Activated CD8-positive, alpha-beta T cell treated with anti-CD3 and anti-CD28 coated beads for 36 hours (primary cell): ENCODE data around the gene ANKRD36. TPM values are rescaled to one million over a fixed set of nuclear protein-coding genes. Genes with fewer than 3 reads are reported as not detected.
"Not testable (repeated sequence)": the region's sequence is repeated elsewhere in the genome, so short reads cannot be mapped to it uniquely, and the experiment has no call there.

ENCODE experiments used
- ATAC-seq: fragments of 200-7000 bp; cut with Tn5 transposase; one replicate; pipeline ENCODE4 v1.10.0; 2021; ENCODE audit warnings: mild to moderate bottlenecking, moderate library complexity
- CTCF ChIA-PET: fragments of 350-600 bp; sonication (Branson Sonifier 250); formaldehyde crosslinking; loops from one replicate; lab custom pipeline; 2021; ENCODE audit warnings: antibody characterized with exemption; lab: Charles Lee
- POLR2A ChIA-PET: fragments of 350-600 bp; sonication (Branson Sonifier 250); formaldehyde crosslinking; loops from one replicate; lab custom pipeline; 2021; ENCODE audit warnings: antibody characterized with exemption; lab: Charles Lee
- DNase-seq: peaks from one replicate; pipeline ENCODE4 v3.0.0-alpha.2; 2020
- H3K27ac Mint-ChIP-seq: one replicate; pipeline ENCODE4 v1.8.0; 2021; ENCODE audit warnings: mild to moderate bottlenecking, mixed read lengths
- H3K27me3 Mint-ChIP-seq: one replicate; pipeline ENCODE4 v1.8.0; 2021; ENCODE audit warnings: mixed read lengths
- H3K36me3 Mint-ChIP-seq: one replicate; pipeline ENCODE4 v1.8.0; 2021; ENCODE audit warnings: low read depth, mixed read lengths
- H3K4me1 Mint-ChIP-seq: one replicate; pipeline ENCODE4 v1.8.0; 2021; ENCODE audit warnings: low read depth, mixed read lengths
- H3K4me3 Mint-ChIP-seq: one replicate; pipeline ENCODE4 v1.8.0; 2021; ENCODE audit warnings: mild to moderate bottlenecking, moderate library complexity, mixed read lengths
- H3K9me3 Mint-ChIP-seq: one replicate; pipeline ENCODE4 v1.8.0; 2021; ENCODE audit warnings: mixed read lengths
- intact Hi-C: fragments of 100-400 bp; cut with micrococcal nuclease; formaldehyde crosslinking; loops from one replicate; pipeline ENCODE4 v1.10.0; 2022
- total RNA-seq, 2 experiments: library from RNA; stranded (reverse); gene quantifications; one replicate each; pipeline ENCODE4 v1.2.3, GENCODE V29; 2021
- TF ChIP-seq, protein P1 (sequence below): fragments of 200-600 bp; IDR thresholded peaks from one replicate; pipeline ENCODE4 v1.8.0; 2022; ENCODE audit warnings: antibody characterized with exemption, mild to moderate bottlenecking

Gene ANKRD36
- total RNA-seq, 2 experiments from 2014 or later = 27.0 to 27.3 TPM

DNA sequence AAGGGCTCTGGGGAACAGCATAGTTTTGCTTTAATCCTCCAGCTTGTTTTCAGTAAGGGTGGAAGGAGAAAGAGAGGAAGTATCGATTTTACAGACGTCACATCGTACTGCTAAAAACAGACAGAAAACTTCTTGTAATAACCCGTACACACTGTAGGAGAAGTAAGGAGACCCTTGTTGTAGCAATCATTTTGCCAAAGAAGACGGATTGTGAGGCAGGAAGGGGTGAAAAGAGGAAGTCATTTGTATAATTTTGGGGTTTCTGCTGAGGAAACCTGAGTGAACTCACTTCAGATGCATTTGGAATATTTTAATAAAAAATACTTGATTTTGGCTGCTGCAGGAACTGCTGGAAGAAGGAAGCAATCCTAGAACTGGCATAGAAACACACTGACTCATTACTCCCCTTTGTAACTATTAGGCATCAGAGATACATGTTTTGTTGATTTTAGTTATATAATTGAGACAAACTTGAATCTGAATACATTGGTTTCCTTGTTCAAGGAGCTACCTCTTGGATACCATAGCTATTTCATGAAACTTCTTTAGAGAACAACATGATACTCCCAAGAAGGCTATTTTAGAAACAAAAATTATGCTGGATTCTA lies 89.8 kb downstream of the ANKRD36 start:
- DNase-seq, H3K4me3 Mint-ChIP-seq, H3K36me3 Mint-ChIP-seq, CTCF ChIA-PET, H3K27ac Mint-ChIP-seq, H3K9me3 Mint-ChIP-seq, intact Hi-C loops, H3K4me1 Mint-ChIP-seq, ATAC-seq, POLR2A ChIA-PET, H3K27me3 Mint-ChIP-seq: not testable (repeated sequence)

DNA sequence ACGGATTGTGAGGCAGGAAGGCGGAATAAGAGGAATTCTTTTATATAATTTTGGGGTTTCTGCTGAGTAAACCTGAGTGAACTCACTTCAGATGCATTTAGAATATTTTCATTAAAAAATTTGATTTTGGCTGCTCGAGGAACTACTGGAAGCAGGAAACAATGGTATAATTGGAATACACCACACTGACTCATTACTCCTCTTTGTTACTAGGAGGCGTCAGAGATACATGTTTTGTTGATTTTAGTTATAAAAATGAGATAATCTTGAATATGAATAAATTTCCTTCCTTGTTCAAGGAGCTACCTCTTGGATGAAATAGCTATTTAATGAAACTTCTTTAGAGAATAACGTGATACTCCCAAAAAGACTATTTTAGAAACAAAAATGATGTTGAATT lies 97.4 kb downstream of the ANKRD36 start:
- no peak overlapping the region for H3K27ac Mint-ChIP-seq
- H3K36me3 Mint-ChIP-seq = peaks cover 24% of the 10 kb centered on the region
- H3K9me3 Mint-ChIP-seq = no peaks in the 10 kb centered on the region
- intact Hi-C loops = no loop called here
- H3K4me3 Mint-ChIP-seq = no peak overlapping the region
- CTCF ChIA-PET = no interaction called here
- POLR2A ChIA-PET = interaction anchor here (0.7 kb wide), 1 partner anchor 868 kb away, joined by 3 read pairs; no protein-coding TSS in a partner anchor
- H3K4me1 Mint-ChIP-seq = no peaks in the 10 kb centered on the region
- TF ChIP-seq, protein P1, sequence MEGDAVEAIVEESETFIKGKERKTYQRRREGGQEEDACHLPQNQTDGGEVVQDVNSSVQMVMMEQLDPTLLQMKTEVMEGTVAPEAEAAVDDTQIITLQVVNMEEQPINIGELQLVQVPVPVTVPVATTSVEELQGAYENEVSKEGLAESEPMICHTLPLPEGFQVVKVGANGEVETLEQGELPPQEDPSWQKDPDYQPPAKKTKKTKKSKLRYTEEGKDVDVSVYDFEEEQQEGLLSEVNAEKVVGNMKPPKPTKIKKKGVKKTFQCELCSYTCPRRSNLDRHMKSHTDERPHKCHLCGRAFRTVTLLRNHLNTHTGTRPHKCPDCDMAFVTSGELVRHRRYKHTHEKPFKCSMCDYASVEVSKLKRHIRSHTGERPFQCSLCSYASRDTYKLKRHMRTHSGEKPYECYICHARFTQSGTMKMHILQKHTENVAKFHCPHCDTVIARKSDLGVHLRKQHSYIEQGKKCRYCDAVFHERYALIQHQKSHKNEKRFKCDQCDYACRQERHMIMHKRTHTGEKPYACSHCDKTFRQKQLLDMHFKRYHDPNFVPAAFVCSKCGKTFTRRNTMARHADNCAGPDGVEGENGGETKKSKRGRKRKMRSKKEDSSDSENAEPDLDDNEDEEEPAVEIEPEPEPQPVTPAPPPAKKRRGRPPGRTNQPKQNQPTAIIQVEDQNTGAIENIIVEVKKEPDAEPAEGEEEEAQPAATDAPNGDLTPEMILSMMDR = no peak
- H3K27me3 Mint-ChIP-seq = no peaks in the 10 kb centered on the region
- no peak for DNase-seq
- ATAC-seq = no peak

DNA sequence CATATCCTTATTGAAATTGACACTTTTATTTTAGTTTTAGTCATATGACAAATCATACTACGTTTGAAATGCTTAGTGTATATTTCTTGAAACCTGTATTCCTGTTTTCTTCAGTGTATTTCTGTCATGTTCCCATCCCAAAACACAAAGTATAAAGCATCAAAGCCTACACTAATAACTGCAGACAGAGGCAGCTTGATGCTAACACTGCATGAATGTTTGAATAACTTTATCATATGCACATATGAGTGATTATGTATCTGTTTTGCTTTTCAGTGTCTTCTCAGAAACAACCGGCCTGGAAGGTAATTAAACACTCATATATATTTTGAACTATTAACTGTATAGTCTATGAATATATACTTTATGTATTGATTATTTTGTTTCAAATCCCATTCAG lies 102.1 kb downstream of the ANKRD36 start:
- H3K36me3 Mint-ChIP-seq = peaks cover 25% of the 10 kb centered on the region
- H3K4me3 Mint-ChIP-seq, intact Hi-C loops, POLR2A ChIA-PET, CTCF ChIA-PET, ATAC-seq, DNase-seq, H3K9me3 Mint-ChIP-seq, H3K27ac Mint-ChIP-seq, H3K4me1 Mint-ChIP-seq, H3K27me3 Mint-ChIP-seq: not testable (repeated sequence)

DNA sequence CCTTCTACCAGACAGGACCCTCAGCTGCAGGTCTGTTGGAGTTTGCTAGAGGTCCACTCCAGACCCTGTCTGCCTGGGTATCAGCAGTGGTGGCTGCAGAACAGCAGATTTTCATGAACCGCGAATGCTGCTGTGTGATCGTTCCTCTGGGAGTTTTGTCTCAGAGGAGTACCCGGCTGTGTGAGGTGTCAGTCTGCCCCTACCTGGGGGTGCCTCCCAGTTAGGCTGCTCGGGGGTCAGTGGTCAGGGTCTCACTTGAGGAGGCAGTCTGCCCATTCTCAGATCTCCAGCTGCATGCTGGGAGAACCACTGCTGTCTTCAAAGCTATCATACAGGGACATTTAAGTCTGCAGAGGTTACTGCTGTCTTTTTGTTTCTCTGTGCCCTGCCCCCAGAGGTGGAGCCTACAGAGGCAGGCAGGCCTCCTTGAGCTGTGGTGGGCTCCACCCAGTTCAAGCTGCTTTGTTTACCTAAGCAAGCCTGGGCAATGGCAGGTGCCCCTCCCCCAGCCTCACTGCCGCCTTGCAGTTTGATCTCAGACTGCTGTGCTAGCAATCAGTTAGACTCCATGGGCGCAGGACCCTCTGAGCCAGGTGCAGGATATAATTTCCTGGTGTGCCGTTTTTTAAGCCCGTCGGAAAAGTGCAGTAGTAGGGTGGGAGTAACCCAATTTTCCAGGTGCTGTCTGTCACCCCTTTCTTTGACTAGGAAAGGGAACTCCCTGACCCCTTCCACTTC lies 118.1 kb downstream of the ANKRD36 start:
- DNase-seq, H3K4me3 Mint-ChIP-seq, H3K9me3 Mint-ChIP-seq, intact Hi-C loops, H3K4me1 Mint-ChIP-seq, CTCF ChIA-PET, ATAC-seq, H3K27me3 Mint-ChIP-seq, POLR2A ChIA-PET, H3K27ac Mint-ChIP-seq: not testable (repeated sequence)
- peaks cover 36% of the 10 kb centered on the region for H3K36me3 Mint-ChIP-seq

DNA sequence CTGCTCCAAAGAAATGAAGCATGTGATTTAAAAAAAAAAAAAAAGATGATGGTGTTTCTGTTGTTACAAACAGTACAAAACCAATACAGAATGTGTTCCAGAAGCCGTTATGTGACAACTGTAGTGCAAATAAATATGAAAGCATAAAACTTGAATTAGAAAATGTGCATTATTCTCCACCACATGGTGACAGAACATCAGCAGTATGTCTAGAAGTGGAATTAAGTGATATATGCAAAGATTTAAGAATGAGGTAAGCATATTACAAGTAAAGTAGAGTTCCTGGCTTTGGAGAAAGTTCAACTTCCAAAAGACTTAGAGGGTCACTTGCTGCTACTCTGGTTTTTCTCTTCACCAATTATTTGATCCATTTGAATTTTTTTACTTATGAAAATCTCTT lies 120.0 kb downstream of the ANKRD36 start:
- H3K4me3 Mint-ChIP-seq, POLR2A ChIA-PET, H3K9me3 Mint-ChIP-seq, H3K27ac Mint-ChIP-seq, H3K4me1 Mint-ChIP-seq, CTCF ChIA-PET, DNase-seq, H3K27me3 Mint-ChIP-seq, intact Hi-C loops, ATAC-seq: not testable (repeated sequence)
- H3K36me3 Mint-ChIP-seq = peaks cover 22% of the 10 kb centered on the region

DNA sequence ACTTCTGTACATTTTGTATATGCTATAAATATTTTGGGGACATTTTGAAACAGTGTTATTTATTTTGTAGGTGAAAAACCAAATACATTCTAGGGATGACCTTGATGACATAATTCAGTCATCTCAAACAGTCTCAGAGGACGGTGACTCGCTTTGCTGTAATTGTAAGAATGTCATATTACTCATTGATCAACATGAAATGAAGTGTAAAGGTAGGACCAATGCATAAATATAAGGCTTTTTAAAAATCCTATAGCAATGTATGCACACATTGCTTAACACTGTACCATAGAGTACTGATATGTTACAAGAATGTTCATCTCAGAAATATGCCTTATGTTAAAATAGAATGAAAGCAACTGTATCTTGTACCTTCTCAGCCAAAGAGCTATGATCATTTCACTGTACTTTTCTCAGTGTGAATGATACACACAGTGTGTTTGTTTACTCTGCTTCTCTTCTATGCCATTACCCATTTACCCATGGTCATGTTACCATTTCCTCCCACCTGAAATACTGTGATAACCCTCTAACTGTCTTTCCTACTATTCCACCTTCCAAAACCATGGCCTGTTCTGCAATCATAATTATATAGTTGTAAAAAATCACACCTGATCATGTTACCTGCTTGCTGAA lies 120.8 kb downstream of the ANKRD36 start:
- DNase-seq, ATAC-seq, H3K9me3 Mint-ChIP-seq, POLR2A ChIA-PET, CTCF ChIA-PET, intact Hi-C loops, H3K4me3 Mint-ChIP-seq, H3K27ac Mint-ChIP-seq, H3K4me1 Mint-ChIP-seq, H3K27me3 Mint-ChIP-seq: not testable (repeated sequence)
- H3K36me3 Mint-ChIP-seq = peaks cover 18% of the 10 kb centered on the region

DNA sequence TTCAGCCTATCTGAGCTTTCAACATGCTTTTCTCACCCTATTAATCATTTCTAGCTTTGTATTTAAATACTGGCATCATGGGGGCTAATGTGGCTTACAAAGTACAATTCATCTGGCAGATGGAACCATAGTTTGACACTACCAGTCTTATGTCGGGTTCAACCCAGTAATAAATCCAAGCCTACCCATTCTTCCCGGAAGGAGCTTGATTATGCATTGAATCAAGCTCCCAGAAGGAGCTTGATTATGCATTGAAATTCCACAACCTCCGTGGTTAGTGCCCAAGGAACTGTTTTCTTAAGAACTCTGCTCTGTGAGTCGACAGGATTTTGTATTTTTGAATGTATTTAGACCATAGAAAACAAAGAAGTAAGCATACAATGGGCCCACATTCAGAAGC lies 148.2 kb downstream of the ANKRD36 start:
- H3K36me3 Mint-ChIP-seq, POLR2A ChIA-PET, H3K9me3 Mint-ChIP-seq, H3K27ac Mint-ChIP-seq, ATAC-seq, H3K4me1 Mint-ChIP-seq, H3K27me3 Mint-ChIP-seq, DNase-seq, CTCF ChIA-PET, H3K4me3 Mint-ChIP-seq, intact Hi-C loops: not testable (repeated sequence)

DNA sequence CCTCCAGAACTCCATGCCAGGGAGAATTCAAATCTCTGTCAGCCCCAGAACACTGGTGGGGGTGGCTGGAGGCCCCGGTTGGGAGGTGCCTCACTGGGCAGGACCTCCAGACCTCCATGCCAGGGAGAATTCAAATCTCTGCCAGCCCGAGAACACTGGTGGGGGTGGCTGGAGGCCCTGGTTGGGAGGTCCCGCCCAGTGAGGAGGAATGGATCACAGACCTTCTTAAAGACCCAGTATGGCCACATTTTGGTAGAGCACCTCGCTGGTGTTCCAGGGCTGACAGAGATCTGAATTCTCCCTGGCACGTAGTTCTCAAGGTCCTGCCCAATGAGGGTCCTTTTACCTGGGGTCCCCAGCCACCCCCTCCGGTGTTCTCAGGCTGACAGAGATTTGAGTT lies 153.5 kb downstream of the ANKRD36 start:
- H3K4me1 Mint-ChIP-seq, CTCF ChIA-PET, H3K9me3 Mint-ChIP-seq, H3K27me3 Mint-ChIP-seq, H3K27ac Mint-ChIP-seq, H3K4me3 Mint-ChIP-seq, POLR2A ChIA-PET, ATAC-seq, intact Hi-C loops, H3K36me3 Mint-ChIP-seq, DNase-seq: not testable (repeated sequence)
